ENCODE data around the gene RHOF.

The RHOF gene

GRCh38 chr12:121805171-121806008, 11.9 kb upstream of the RHOF start:
- DNase-seq (ENCODE audit: extremely low read depth in 1 of 2, low read depth in 1 of 2): no peak

GRCh38 chr12:121804417-121805111, 11.1 kb upstream of the RHOF start:
- no peak for DNase-seq (ENCODE audit: extremely low read depth in 1 of 2, low read depth in 1 of 2)

GRCh38 chr12:121803861-121804416, 10.5 kb upstream of the RHOF start, which contains the start of gene SETD1B:
SETD1B (plus strand) TSS chr12:121804009; CDS start chr12:121804738, 729 bp downstream.
- no peak for DNase-seq (ENCODE audit: extremely low read depth in 1 of 2, low read depth in 1 of 2)

- peak; percentile 77 to 78 for DNase-seq (ENCODE audit: extremely low read depth in 1 of 2, low read depth in 1 of 2)
These were observed 9.6 kb upstream of the RHOF start for GRCh38 chr12:121802843-121803698.

GRCh38 chr12:121802485-121802842, 9.0 kb upstream of the RHOF start:
- DNase-seq (ENCODE audit: extremely low read depth in 1 of 2, low read depth in 1 of 2): no peak

GRCh38 chr12:121801595-121802484, 8.4 kb upstream of the RHOF start:
- no peak for DNase-seq (ENCODE audit: extremely low read depth in 1 of 2, low read depth in 1 of 2)

- no peak for DNase-seq (ENCODE audit: extremely low read depth in 1 of 2, low read depth in 1 of 2)
These were observed 7.5 kb upstream of the RHOF start for GRCh38 chr12:121800694-121801594.

GRCh38 chr12:121799842-121800693, 6.6 kb upstream of the RHOF start:
- DNase-seq (ENCODE audit: extremely low read depth in 1 of 2, low read depth in 1 of 2): peak in 1 of 2 donors; percentile 70

GRCh38 chr12:121799156-121799841, 5.8 kb upstream of the RHOF start:
- DNase-seq (ENCODE audit: extremely low read depth in 1 of 2, low read depth in 1 of 2): no peak

GRCh38 chr12:121798787-121799155, 5.3 kb upstream of the RHOF start:
- no peak for DNase-seq (ENCODE audit: extremely low read depth in 1 of 2, low read depth in 1 of 2)

GRCh38 chr12:121797937-121798786, 4.7 kb upstream of the RHOF start:
- DNase-seq (ENCODE audit: extremely low read depth in 1 of 2, low read depth in 1 of 2): no peak

- DNase-seq (ENCODE audit: extremely low read depth in 1 of 2, low read depth in 1 of 2): no peak
These were observed 3.6 kb upstream of the RHOF start for GRCh38 chr12:121796855-121797751.

GRCh38 chr12:121795034-121795968, 1.8 kb upstream of the RHOF start:
- peak in 1 of 2 donors; percentile 78 for DNase-seq (ENCODE audit: extremely low read depth in 1 of 2, low read depth in 1 of 2)

GRCh38 chr12:121794534-121795033, 1.1 kb upstream of the RHOF start:
- no peak for DNase-seq (ENCODE audit: extremely low read depth in 1 of 2, low read depth in 1 of 2)

Data from activated CD8-positive, alpha-beta memory T cell treated with anti-CD3 and anti-CD28 coated beads for 1 hour (primary cell).